SKM-1 (cell line): ENCODE measurements around the gene POU6F2.
"Not testable (repeated sequence)": the region's sequence is repeated elsewhere in the genome, so short reads cannot be mapped to it uniquely, and the experiment has no call there.

ENCODE experiments used
- DNase-seq: peaks from one replicate; lab custom pipeline; 2025; ENCODE audit not compliant: unreplicated experiment; lab: John Stamatoyannopoulos, UW

POU6F2 gene

GRCh38 chr7:39184391-39184790, 206.7 kb downstream of the POU6F2 start:
- no peak for DNase-seq

GRCh38 chr7:39186131-39186530, 208.4 kb downstream of the POU6F2 start:
- no peak for DNase-seq

GRCh38 chr7:39186671-39187070, 209.0 kb downstream of the POU6F2 start:
- no peak for DNase-seq

- DNase-seq: no peak
Observed at GRCh38 chr7:39187130-39187529, 209.4 kb downstream of the POU6F2 start.

- no peak for DNase-seq
Observed at GRCh38 chr7:39192476-39192875, 214.8 kb downstream of the POU6F2 start.

GRCh38 chr7:39194388-39194787, 216.7 kb downstream of the POU6F2 start:
- not testable (repeated sequence) for DNase-seq

GRCh38 chr7:39195967-39196366, 218.3 kb downstream of the POU6F2 start:
- DNase-seq: no peak

- no peak for DNase-seq
Observed at GRCh38 chr7:39197831-39198230, 220.1 kb downstream of the POU6F2 start.

GRCh38 chr7:39198556-39198955, 220.8 kb downstream of the POU6F2 start:
- no peak for DNase-seq

- DNase-seq: no peak
Observed at GRCh38 chr7:39199006-39199405, 221.3 kb downstream of the POU6F2 start.

- no peak for DNase-seq
Observed at GRCh38 chr7:39199951-39200350, 222.2 kb downstream of the POU6F2 start.

GRCh38 chr7:39202041-39202440, 224.3 kb downstream of the POU6F2 start:
- DNase-seq: no peak

GRCh38 chr7:39210362-39210761, 232.7 kb downstream of the POU6F2 start:
- DNase-seq: no peak

GRCh38 chr7:39211581-39211980, 233.9 kb downstream of the POU6F2 start:
- DNase-seq: no peak

- DNase-seq: no peak
Observed at GRCh38 chr7:39212876-39213275, 235.2 kb downstream of the POU6F2 start.

GRCh38 chr7:39217783-39218182, 240.1 kb downstream of the POU6F2 start:
- DNase-seq: no peak

- DNase-seq: no peak
Observed at GRCh38 chr7:39219869-39220268, 242.2 kb downstream of the POU6F2 start.

- DNase-seq: no peak
Observed at GRCh38 chr7:39221901-39222300, 244.2 kb downstream of the POU6F2 start.

- no peak for DNase-seq
Observed at GRCh38 chr7:39228946-39229345, 251.2 kb downstream of the POU6F2 start.

- no peak for DNase-seq
Observed at GRCh38 chr7:39233851-39234529, 256.3 kb downstream of the POU6F2 start.

- DNase-seq: no peak
Observed at GRCh38 chr7:39238234-39238869, 260.6 kb downstream of the POU6F2 start.

GRCh38 chr7:39240864-39241263, 263.2 kb downstream of the POU6F2 start:
- DNase-seq: no peak

- DNase-seq: no peak
Observed at GRCh38 chr7:39247576-39247975, 269.9 kb downstream of the POU6F2 start.
